GM10266 (cell line): ENCODE data around the gene SELENOO.

Source experiments
- DNase-seq: peaks from one replicate; pipeline ENCODE4 v3.0.0; 2012; ENCODE audit errors: extremely low spot score
- TF ChIP-seq, protein P1 (sequence below): IDR thresholded peaks from 2 replicates; pipeline ENCODE4 v1.5.1; 2012; ENCODE audit warnings: mild to moderate bottlenecking, low read depth; ENCODE audit not compliant: control insufficient read depth, insufficient read depth; ENCODE audit errors: missing control alignments

The SELENOO gene

GRCh38 chr22:50189184-50189848 is 11.5 kb upstream of the SELENOO start:
- no peak for DNase-seq
- TF ChIP-seq, protein P1, sequence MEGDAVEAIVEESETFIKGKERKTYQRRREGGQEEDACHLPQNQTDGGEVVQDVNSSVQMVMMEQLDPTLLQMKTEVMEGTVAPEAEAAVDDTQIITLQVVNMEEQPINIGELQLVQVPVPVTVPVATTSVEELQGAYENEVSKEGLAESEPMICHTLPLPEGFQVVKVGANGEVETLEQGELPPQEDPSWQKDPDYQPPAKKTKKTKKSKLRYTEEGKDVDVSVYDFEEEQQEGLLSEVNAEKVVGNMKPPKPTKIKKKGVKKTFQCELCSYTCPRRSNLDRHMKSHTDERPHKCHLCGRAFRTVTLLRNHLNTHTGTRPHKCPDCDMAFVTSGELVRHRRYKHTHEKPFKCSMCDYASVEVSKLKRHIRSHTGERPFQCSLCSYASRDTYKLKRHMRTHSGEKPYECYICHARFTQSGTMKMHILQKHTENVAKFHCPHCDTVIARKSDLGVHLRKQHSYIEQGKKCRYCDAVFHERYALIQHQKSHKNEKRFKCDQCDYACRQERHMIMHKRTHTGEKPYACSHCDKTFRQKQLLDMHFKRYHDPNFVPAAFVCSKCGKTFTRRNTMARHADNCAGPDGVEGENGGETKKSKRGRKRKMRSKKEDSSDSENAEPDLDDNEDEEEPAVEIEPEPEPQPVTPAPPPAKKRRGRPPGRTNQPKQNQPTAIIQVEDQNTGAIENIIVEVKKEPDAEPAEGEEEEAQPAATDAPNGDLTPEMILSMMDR = no peak

GRCh38 chr22:50189849-50190181 is 11.0 kb upstream of the SELENOO start:
- TF ChIP-seq, protein P1 = no peak
- no peak for DNase-seq

DNA sequence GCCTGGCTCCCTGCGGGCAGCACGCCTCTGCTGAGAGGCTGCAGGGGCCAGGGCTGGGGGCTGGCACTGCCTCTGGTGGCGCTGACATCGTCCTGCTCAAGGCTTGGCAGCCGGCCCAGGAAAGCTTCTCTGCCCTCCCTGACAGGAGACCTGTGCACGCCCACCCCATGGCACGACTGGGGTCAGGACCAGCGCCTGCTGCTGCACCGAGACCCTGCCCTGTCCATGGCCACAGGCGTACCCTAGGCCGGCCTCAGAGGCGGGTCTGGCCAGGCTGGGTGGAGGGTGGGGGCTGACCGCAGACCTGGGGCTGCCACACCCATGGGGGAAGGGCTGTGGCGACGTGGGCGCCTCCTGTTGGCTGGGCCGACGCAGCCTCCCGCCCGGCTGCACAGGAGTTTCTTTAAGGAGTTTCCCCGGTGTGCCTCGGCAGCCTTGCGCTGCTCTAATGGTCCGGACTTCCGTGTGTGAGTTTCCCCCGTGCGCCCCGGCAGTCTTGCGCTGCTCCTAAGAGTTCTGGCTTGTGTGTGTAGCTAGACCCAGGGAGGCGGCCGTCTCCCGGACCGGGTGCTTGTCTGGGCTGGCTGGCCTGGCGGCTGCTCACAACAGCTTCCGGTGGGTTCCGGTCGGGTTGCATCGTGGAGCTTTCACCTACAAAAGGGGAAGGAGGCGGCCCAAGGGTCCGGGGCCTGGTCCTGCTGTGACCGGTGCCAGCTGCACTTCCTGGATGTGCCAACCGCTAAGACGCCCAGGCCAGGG is 10.4 kb upstream of the SELENOO start:
- TF ChIP-seq, protein P1 = peak; percentile 63
- DNase-seq = peak; percentile 89

GRCh38 chr22:50190941-50191741 is 9.7 kb upstream of the SELENOO start:
- TF ChIP-seq, protein P1 = no peak
- peak; percentile 85 for DNase-seq

- no peak for DNase-seq
- TF ChIP-seq, protein P1 = no peak
These were observed 8.2 kb upstream of the SELENOO start for GRCh38 chr22:50192436-50193204.

DNA sequence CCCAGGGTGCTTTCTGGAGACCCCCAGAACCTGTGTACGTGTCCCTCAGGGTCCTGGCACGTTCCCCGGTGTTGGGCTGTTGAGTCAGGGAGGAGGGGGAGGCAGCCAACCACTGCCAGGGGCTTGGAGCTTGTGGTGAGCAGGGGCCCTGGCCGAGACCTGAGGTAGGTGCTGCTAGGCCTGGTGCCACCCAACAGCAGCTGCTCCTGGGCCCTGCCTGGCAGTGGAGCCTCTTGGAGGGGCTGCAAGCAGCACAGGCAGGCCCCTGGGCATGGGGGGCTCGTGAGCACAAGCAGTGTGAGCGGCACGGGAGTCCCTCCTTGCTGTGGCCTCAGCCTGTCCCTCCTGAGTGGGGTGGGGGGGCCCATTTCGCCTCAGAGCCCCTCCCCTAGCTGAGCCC is 7.2 kb upstream of the SELENOO start:
- TF ChIP-seq, protein P1 = no peak

More for the DNA sequence above, 7.2 kb upstream of the SELENOO start:
- no peak for DNase-seq
